HepG2 (cell line): ENCODE measurements around the gene PARD3. TPM values are rescaled to one million over a fixed set of nuclear protein-coding genes. Genes with fewer than 3 reads are reported as not detected.

Experiments used
- ATAC-seq: fragments of 200-7000 bp; cut with Tn5 transposase; 3 replicates; pipeline ENCODE4 v1.9.1; 2020; ENCODE audit warnings: mild to moderate bottlenecking, moderate library complexity
- BruUV-seq: library from RNA; stranded (reverse); fragments of 400-500 nt; replicated peaks from 2 replicates; lab custom pipeline; 2021; lab: Mats Ljungman, UMichigan
- CTCF ChIA-PET: fragments of 300-600 bp; formaldehyde crosslinking; extraction: SDS; loops from one replicate; lab custom pipeline; 2021; ENCODE audit warnings: low total read pairs, inconsistent platforms, low intra/inter-chr PET ratio; lab: Yijun Ruan, JAX
- POLR2A ChIA-PET: fragments of 350-600 bp; sonication (Branson Sonifier 250); formaldehyde crosslinking; loops from one replicate; lab custom pipeline; 2020; ENCODE audit warnings: antibody characterized with exemption, inconsistent platforms; lab: Yijun Ruan, JAX
- DNase-seq: peaks from one replicate; pipeline ENCODE4 v3.0.0-alpha.2; 2015; ENCODE audit warnings: low spot score
- FAIRE-seq: peaks from 3 replicates; lab custom pipeline; 2011; peaks lifted over from hg19 to GRCh38; lab: Jason Lieb, UNC
- H2AFZ ChIP-seq: one replicate; pipeline ENCODE4 v1.6.1; 2011; ENCODE audit warnings: low read length, inconsistent platforms
- H3K27ac ChIP-seq: fragments of 300-600 bp; 3 replicates; pipeline ENCODE4 v1.8.0; 2011; ENCODE audit warnings: mixed run types, mild to moderate bottlenecking, mixed read lengths, low read length, inconsistent platforms; ENCODE audit not compliant: insufficient read depth; ENCODE audit errors: extremely low read length
- H3K27me3 ChIP-seq, 2 experiments: fragments of 200-600 bp in 1 of 2; 2 replicates in 1 of 2; 3 replicates in 1 of 2; pipeline versions ENCODE4 v1.6.0 to v1.8.0; 2011; ENCODE audit warnings: low read length in 2 of 2, mild to moderate bottlenecking in 2 of 2, moderate library complexity in 2 of 2, inconsistent platforms in 1 of 2; ENCODE audit not compliant: insufficient read depth in 2 of 2, control insufficient read depth in 1 of 2
- H3K36me3 ChIP-seq, 2 experiments: fragments of 200-600 bp in 1 of 2; replicated peaks in 1 of 2; 2 replicates in 1 of 2; 3 replicates in 1 of 2; pipeline versions ENCODE4 v1.5.1 to v1.8.0; 2011; ENCODE audit warnings: low read length in 2 of 2, inconsistent platforms in 1 of 2; ENCODE audit not compliant: insufficient read depth in 2 of 2, control insufficient read depth in 1 of 2
- H3K4me1 ChIP-seq: 2 replicates; pipeline ENCODE4 v1.5.1; 2012; ENCODE audit warnings: low read length, inconsistent platforms; ENCODE audit not compliant: insufficient read depth
- H3K4me2 ChIP-seq: 2 replicates; pipeline ENCODE4 v1.6.0; 2011; ENCODE audit warnings: low read depth, low read length, inconsistent platforms
- H3K4me3 ChIP-seq, 3 experiments: fragments of 200-600 bp in 1 of 3; sonication (generic), shearing (Covaris generic) in 1 of 3; replicated peaks in 1 of 3; 2 replicates each; pipeline ENCODE4 v1.5.1; 2011 to 2016; ENCODE audit warnings: low read length in 3 of 3, inconsistent platforms in 2 of 3, low read depth in 2 of 3, mild to moderate bottlenecking in 2 of 3, control low read depth in 1 of 3, mixed read lengths in 1 of 3; ENCODE audit not compliant: insufficient read depth in 1 of 3
- H3K79me2 ChIP-seq: one replicate; pipeline ENCODE4 v1.6.1; 2011; ENCODE audit warnings: low read length, inconsistent platforms; ENCODE audit not compliant: insufficient read depth
- H3K9ac ChIP-seq: 2 replicates; pipeline ENCODE4 v1.6.0; 2011; ENCODE audit warnings: mild to moderate bottlenecking, low read depth, low read length, inconsistent platforms; ENCODE audit not compliant: insufficient read depth
- H3K9me3 ChIP-seq: 2 replicates; pipeline ENCODE4 v1.5.1; 2012; ENCODE audit warnings: mild to moderate bottlenecking, low read length
- H4K20me1 ChIP-seq: 2 replicates; pipeline ENCODE4 v1.6.0; 2011; ENCODE audit warnings: inconsistent platforms, mild to moderate bottlenecking, low read length, moderate library complexity; ENCODE audit not compliant: insufficient read depth
- AGO2 ChIP-seq: fragments of 200-400 bp; formaldehyde crosslinking; optimal IDR thresholded peaks from 2 replicates; pipeline ENCODE3; 2017; ENCODE audit warnings: mild to moderate bottlenecking, low read depth, low read length, moderate library complexity
- FOXP1 ChIP-seq, 2 experiments: fragments of 450-650 bp in 1 of 2; IDR thresholded peaks; 2 replicates each; pipeline ENCODE4 v1.6.1; 2017 to 2018; ENCODE audit warnings: antibody characterized with exemption in 1 of 2
- HIVEP1 ChIP-seq: sonication (generic); formaldehyde crosslinking; IDR thresholded peaks from 2 replicates; pipeline ENCODE4 v1.4.0; 2020; ENCODE audit warnings: mild to moderate bottlenecking, missing genetic modification reagents
- HMG20B ChIP-seq: conservative IDR thresholded peaks from 2 replicates; pipeline ENCODE4 v1.6.1; 2016; ENCODE audit warnings: missing genetic modification reagents, missing compliant biosample characterization
- MEF2D ChIP-seq: sonication (generic); formaldehyde crosslinking; IDR thresholded peaks from 2 replicates; pipeline ENCODE4 v1.5.1; 2020; ENCODE audit warnings: mild to moderate bottlenecking, missing genetic modification reagents
- MIXL1 ChIP-seq: IDR thresholded peaks from 2 replicates; pipeline ENCODE4 v1.6.1; 2016
- NONO ChIP-seq, 2 experiments: fragments of 450-650 bp in 1 of 2; sonication (generic) in 1 of 2; formaldehyde crosslinking in 1 of 2; IDR thresholded peaks in 1 of 2; conservative IDR thresholded peaks in 1 of 2; 2 replicates each; pipeline versions ENCODE4 v1.6.1 to v1.8.0; 2017 to 2022; ENCODE audit warnings: mild to moderate bottlenecking in 1 of 2, missing genetic modification reagents in 1 of 2, moderate library complexity in 1 of 2
- RAD51 ChIP-seq: fragments of 450-650 bp; IDR thresholded peaks from 2 replicates; pipeline ENCODE4 v1.6.1; 2016; ENCODE audit warnings: borderline replicate concordance
- SRSF1 ChIP-seq: fragments of 200-400 bp; formaldehyde crosslinking; optimal IDR thresholded peaks from 2 replicates; pipeline ENCODE3; 2017; ENCODE audit warnings: mild to moderate bottlenecking, low read depth, low read length, moderate library complexity
- ZFP36L2 ChIP-seq: sonication (generic); formaldehyde crosslinking; IDR thresholded peaks from 2 replicates; pipeline ENCODE4 v1.4.0; 2020; ENCODE audit warnings: missing genetic modification reagents
- ZNF136 ChIP-seq: sonication (generic); formaldehyde crosslinking; IDR thresholded peaks from 2 replicates; pipeline ENCODE4 v1.8.1; 2022; ENCODE audit warnings: low read depth, mild to moderate bottlenecking, moderate library complexity, missing genetic modification reagents
- ZNF292 ChIP-seq: sonication (generic); formaldehyde crosslinking; IDR thresholded peaks from 2 replicates; pipeline ENCODE4 v1.8.1; 2022; ENCODE audit warnings: mild to moderate bottlenecking, low read depth, missing genetic modification reagents, borderline replicate concordance
- WGBS: methylation state at CpG from one replicate; pipeline ENCODE4 v1.1.6; 2017; ENCODE audit warnings: low lambda C conversion rate; 5-methylcytosine and 5-hydroxymethylcytosine counted together
- in situ Hi-C: cut with HindIII; loops from 2 replicates; pipeline ENCODE4 v1.10.0; 2017; ENCODE audit warnings: low pct_unique_long_range_greater_than_20kb; ENCODE audit not compliant: extremely low pct_ligation_motif_present
- intact Hi-C: fragments of 100-400 bp; cut with micrococcal nuclease; formaldehyde crosslinking; loops from one replicate; pipeline ENCODE4 v1.10.0; 2022; ENCODE audit not compliant: unreplicated experiment
- polyA plus RNA-seq, 8 experiments: library from polyadenylated mRNA; depleted of rRNA in 3 of 8; stranded (reverse) in 7 of 8; unstranded in 1 of 8; fragments of >200 nt; fragmentation: Illumina TruSeq in 4 of 8; extraction: Trizol in 4 of 8; gene quantifications; 2 replicates each; pipeline versions ENCODE4 v1.2.1 to v1.2.3, GENCODE V29; 2011 to 2016; ENCODE audit warnings: low read depth in 4 of 8, missing spikeins in 1 of 8, mixed read lengths in 1 of 8; ENCODE audit not compliant: insufficient read depth in 1 of 8
- total RNA-seq, 5 experiments: library from RNA; depleted of rRNA; stranded (reverse); fragments of >200 nt; fragmentation: Illumina TruSeq; extraction: Trizol; gene quantifications; 2 replicates each; pipeline ENCODE4 v1.2.3, GENCODE V29; 2016; ENCODE audit warnings: low read depth in 1 of 5
- TF ChIP-seq, protein P1 (sequence below): sonication (generic); formaldehyde crosslinking; IDR thresholded peaks from 2 replicates; pipeline ENCODE4 v1.4.0; 2020; ENCODE audit warnings: missing genetic modification reagents, low read depth, mild to moderate bottlenecking, borderline replicate concordance

Gene PARD3
- total and polyA plus RNA-seq, 2 of the 13 experiments (the other 11 are each of a cell fraction or from before 2014, with no cell fraction given): 40.9 to 60.0 TPM

DNA sequence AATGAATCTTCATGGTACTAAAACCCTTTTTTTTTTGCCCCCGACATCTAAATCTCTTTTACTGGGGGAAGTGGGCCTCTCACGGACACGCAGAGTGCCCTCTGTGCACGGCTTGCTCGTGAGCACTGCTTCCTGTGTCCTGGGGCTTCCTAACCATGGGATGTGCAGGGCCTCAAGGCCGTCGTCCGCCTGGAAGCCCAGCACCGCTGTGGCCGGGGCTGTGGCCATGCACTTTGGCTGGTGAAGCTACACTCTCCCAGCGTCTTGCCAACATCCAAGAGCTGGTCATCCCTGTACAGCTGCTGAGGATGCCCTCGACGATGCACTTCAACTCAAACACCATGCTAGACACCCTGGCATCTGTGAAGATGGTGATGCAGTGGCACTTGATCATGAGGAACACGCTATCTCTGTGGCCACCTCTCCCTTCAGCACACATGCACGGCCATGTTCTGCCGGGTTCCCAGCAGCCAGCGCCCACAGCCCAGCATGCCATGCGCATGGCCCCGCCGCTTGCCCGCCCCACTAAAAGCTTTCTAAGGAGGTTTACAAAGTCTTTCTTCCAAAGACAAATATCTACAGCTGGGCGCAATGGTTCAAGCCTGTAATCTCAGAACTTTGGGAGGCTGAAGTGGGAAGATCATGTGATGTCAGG, 326.5 kb downstream of the PARD3 start:
- TF ChIP-seq FOXP1 (IDR thresholded peaks at IDR 0.05) (no peak), FOXP1 (CRISPR knock-in tag; IDR thresholded peaks at IDR 0.05) (no peak), AGO2 (peak; percentile 22), ZNF292 (CRISPR knock-in tag) (no peak), HMG20B (no peak)
- Histone ChIP-seq H2AFZ (no peak overlapping the region), H3K27me3 (no peaks in the 10 kb centered on the region), H3K4me3 (no peak overlapping the region), H3K4me1 (no peaks in the 10 kb centered on the region), H3K9me3 (no peaks in the 10 kb centered on the region), H3K36me3 (0 out of 5 replicates have a peak, but pooled peaks cover 1 to 2% of the 10 kb centered on the region in 2 experiments), H4K20me1 (no peaks in the 10 kb centered on the region), H3K27ac (no peak overlapping the region), H3K9ac (no peak overlapping the region), H3K4me2 (no peak overlapping the region), H3K79me2 (no peaks in the 10 kb centered on the region)
- CTCF ChIA-PET: no interaction called here
- ATAC-seq (no peak), DNase-seq (no peak), FAIRE-seq (no peak)
- in situ Hi-C loops: no loop called here
- BruUV-seq: no TSS peak
- WGBS: 96% methylated on average over 22 of the region's 22 CpGs
- intact Hi-C loops: no loop called here
- POLR2A ChIA-PET: no interaction called here

DNA sequence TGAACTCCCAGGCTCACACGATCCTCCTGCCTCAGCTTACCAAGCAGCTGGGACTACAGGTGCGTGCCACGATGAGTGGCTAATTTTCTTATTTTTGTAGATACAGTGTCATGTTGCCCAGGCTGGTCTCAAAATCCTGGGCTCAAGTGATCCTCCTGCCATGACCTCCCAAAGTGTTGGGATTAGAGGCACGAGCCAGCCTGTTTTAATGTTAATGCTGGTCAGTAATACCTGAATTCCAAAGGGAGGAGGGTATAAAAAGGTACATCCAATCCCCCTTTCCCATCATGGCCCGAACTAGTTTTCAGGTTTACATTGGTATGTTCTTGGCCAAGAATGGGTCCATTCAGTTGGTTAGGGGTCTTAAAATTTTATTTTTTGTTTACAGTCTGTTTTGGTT, 329.1 kb downstream of the PARD3 start:
- DNase-seq: no peak
- H3K4me3 ChIP-seq: no peak overlapping the region
- ChIA-PET POLR2A (no interaction called here), CTCF (no interaction called here)
- FAIRE-seq: no peak
- no peaks in the 10 kb centered on the region for H3K27me3 ChIP-seq
- H3K9ac ChIP-seq: no peak overlapping the region
- H3K79me2 ChIP-seq: no peaks in the 10 kb centered on the region
- intact Hi-C loops (no loop called here), in situ Hi-C loops (no loop called here)
- no peak for ATAC-seq
- H3K27ac ChIP-seq: no peak overlapping the region
- no TSS peak for BruUV-seq
- no peaks in the 10 kb centered on the region for H3K9me3 ChIP-seq
- H3K4me2 ChIP-seq: no peak overlapping the region
- H2AFZ ChIP-seq: no peak overlapping the region
- no peaks in the 10 kb centered on the region for H4K20me1 ChIP-seq
- TF ChIP-seq RAD51 (no peak), MIXL1 (CRISPR knock-in tag) (no peak), SRSF1 (no peak), ZFP36L2 (CRISPR knock-in tag) (no peak), ZNF136 (no peak), MEF2D (CRISPR knock-in tag) (no peak), NONO (IDR thresholded peaks at IDR 0.05) (no peak), NONO (CRISPR knock-in tag; conservative IDR thresholded peaks at IDR 0.05) (no peak), HIVEP1 (no peak)
- TF ChIP-seq, protein P1, sequence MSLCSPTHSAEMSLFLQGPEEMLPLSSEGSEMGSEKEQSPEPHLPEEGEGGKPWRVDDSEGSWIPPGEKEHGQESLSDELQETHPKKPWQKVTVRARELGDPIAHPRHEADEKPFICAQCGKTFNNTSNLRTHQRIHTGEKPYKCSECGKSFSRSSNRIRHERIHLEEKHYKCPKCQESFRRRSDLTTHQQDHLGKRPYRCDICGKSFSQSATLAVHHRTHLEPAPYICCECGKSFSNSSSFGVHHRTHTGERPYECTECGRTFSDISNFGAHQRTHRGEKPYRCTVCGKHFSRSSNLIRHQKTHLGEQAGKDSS (CRISPR knock-in tag): no peak
- WGBS: 94% methylated on average over 5 of the region's 5 CpGs
- 0 out of 5 replicates have a peak, but pooled peaks cover 1 to 2% of the 10 kb centered on the region in 2 experiments for H3K36me3 ChIP-seq
- H3K4me1 ChIP-seq: no peaks in the 10 kb centered on the region
